Osteoblast (primary cell): ENCODE measurements around the gene PELI1. TPM values are rescaled to one million over a fixed set of nuclear protein-coding genes. Genes with fewer than 3 reads are reported as not detected.

Source experiments
- DNase-seq: peaks from one replicate; pipeline ENCODE4 v3.0.0; 2011; ENCODE audit warnings: low spot score, mixed read lengths; ENCODE audit not compliant: insufficient read length; ENCODE audit errors: missing footprints
- H2AFZ ChIP-seq: 2 replicates; pipeline ENCODE4 v1.6.0; 2011; ENCODE audit warnings: mild to moderate bottlenecking, low read length
- H3K27ac ChIP-seq: 2 replicates; pipeline ENCODE4 v1.5.1; 2011; ENCODE audit warnings: mild to moderate bottlenecking, low read depth, low read length, moderate library complexity
- H3K27me3 ChIP-seq: 2 replicates; pipeline ENCODE4 v1.6.0; 2012; ENCODE audit warnings: mild to moderate bottlenecking, control low read depth, inconsistent platforms, low read length, moderate library complexity; ENCODE audit not compliant: insufficient read depth
- H3K36me3 ChIP-seq: 2 replicates; pipeline ENCODE4 v1.5.1; 2011; ENCODE audit warnings: mild to moderate bottlenecking, low read length, control low read depth, moderate library complexity; ENCODE audit not compliant: insufficient read depth
- H3K4me1 ChIP-seq: 2 replicates; pipeline ENCODE4 v1.5.1; 2011; ENCODE audit warnings: mild to moderate bottlenecking, low read length, control low read depth, moderate library complexity; ENCODE audit not compliant: insufficient read depth
- H3K4me2 ChIP-seq: 2 replicates; pipeline ENCODE4 v1.6.0; 2011; ENCODE audit warnings: mild to moderate bottlenecking, low read length; ENCODE audit not compliant: insufficient read depth
- H3K4me3 ChIP-seq: fragments of 200-600 bp; sonication (generic); 3 replicates; pipeline ENCODE4 v1.5.1; 2012; ENCODE audit warnings: mild to moderate bottlenecking, low read length, inconsistent platforms; ENCODE audit not compliant: insufficient read depth
- H3K79me2 ChIP-seq: 2 replicates; pipeline ENCODE4 v1.6.0; 2012; ENCODE audit warnings: mild to moderate bottlenecking, low read length, control low read depth, inconsistent platforms; ENCODE audit not compliant: insufficient read depth
- H3K9me3 ChIP-seq: 2 replicates; pipeline ENCODE4 v1.5.1; 2011; ENCODE audit warnings: low read depth, low read length, control low read depth
- H4K20me1 ChIP-seq: 2 replicates; pipeline ENCODE4 v1.6.0; 2012; ENCODE audit warnings: mild to moderate bottlenecking, low read length, control low read depth; ENCODE audit not compliant: insufficient read depth
- CTCF ChIP-seq: IDR thresholded peaks from 2 replicates; pipeline ENCODE4 v1.5.1; 2011; ENCODE audit warnings: mild to moderate bottlenecking, low read depth, low read length, moderate library complexity; ENCODE audit errors: extremely low read depth
- total RNA-seq: library from RNA; depleted of rRNA; stranded (reverse); fragments of >200 nt; gene quantifications from 2 replicates; pipeline ENCODE4 v1.2.3, GENCODE V29; 2012

The PELI1 gene
- total RNA-seq, 1 donor, result 5.1 TPM

- no peaks in the 10 kb centered on the region for H3K36me3 ChIP-seq
- H3K4me3 ChIP-seq, result no peak overlapping the region
- H3K9me3 ChIP-seq, result no peaks in the 10 kb centered on the region
- peaks cover 22% of the 10 kb centered on the region for H3K27me3 ChIP-seq
- H3K79me2 ChIP-seq, result no peaks in the 10 kb centered on the region
- H4K20me1 ChIP-seq, result no peaks in the 10 kb centered on the region
- no peak overlapping the region for H3K27ac ChIP-seq
- TF ChIP-seq CTCF, result no peak
- no peak for DNase-seq
- H3K4me1 ChIP-seq, result no peaks in the 10 kb centered on the region
- H2AFZ ChIP-seq, result no peak overlapping the region
- H3K4me2 ChIP-seq, result no peak overlapping the region
These were observed 29.2 kb upstream of the PELI1 start for GRCh38 chr2:64173156-64174135.

DNA sequence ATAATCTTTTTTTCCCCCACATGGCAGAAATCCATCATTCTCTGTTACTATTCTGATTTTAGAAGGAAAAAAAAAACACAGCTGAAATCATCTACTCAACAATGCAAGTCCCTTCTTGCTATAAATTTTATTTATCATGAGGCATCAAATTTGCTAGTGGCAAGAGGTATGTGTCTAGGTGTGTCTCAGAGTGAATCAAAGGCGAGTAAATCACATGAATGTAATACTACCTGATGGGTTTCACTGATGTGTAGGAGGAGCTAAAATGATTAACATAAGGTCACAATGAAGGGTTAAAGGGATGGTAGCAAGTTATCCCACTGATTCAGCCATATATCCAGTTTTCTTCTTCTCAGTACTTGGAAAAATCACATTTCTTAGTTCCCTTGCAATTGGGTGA lies 24.5 kb upstream of the PELI1 start:
- H3K79me2 ChIP-seq, result no peaks in the 10 kb centered on the region
- H3K4me1 ChIP-seq, result no peaks in the 10 kb centered on the region
- H2AFZ ChIP-seq, result no peak overlapping the region
- peaks cover 19% of the 10 kb centered on the region for H3K27me3 ChIP-seq
- no peaks in the 10 kb centered on the region for H3K36me3 ChIP-seq
- H3K9me3 ChIP-seq, result no peaks in the 10 kb centered on the region
- no peak overlapping the region for H3K4me3 ChIP-seq
- TF ChIP-seq CTCF, result no peak
- H4K20me1 ChIP-seq, result no peaks in the 10 kb centered on the region
- DNase-seq, result no peak
- H3K4me2 ChIP-seq, result no peak overlapping the region
- no peak overlapping the region for H3K27ac ChIP-seq

DNA sequence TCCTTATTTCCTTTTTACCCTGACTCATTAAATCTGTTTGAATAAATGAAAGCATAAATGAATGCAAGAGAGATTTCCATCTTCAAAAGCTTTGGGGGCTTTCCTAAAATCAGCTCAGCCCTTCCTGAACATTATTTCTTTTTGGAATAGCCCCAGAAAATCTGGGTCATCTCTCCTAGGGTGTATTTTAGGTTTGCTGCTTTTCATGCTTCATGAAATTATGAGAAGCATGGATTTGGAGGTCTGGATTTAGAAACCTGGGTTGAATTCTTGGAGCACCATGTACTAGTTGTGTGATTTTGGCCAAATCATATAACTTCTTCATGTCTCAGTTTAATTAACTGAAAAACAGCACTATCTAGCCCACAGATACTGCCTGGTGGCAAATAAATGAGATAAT lies 24.0 kb upstream of the PELI1 start:
- Histone ChIP-seq H2AFZ (no peak overlapping the region), H3K79me2 (no peaks in the 10 kb centered on the region), H3K4me1 (no peaks in the 10 kb centered on the region), H3K4me3 (no peak overlapping the region), H3K4me2 (no peak overlapping the region), H3K9me3 (no peaks in the 10 kb centered on the region), H3K27me3 (peaks cover 19% of the 10 kb centered on the region), H3K27ac (no peak overlapping the region), H4K20me1 (no peaks in the 10 kb centered on the region), H3K36me3 (no peaks in the 10 kb centered on the region)
- no peak for TF ChIP-seq CTCF
- DNase-seq, result no peak

GRCh38 chr2:64166637-64167420 lies 22.6 kb upstream of the PELI1 start:
- H3K27ac ChIP-seq, result no peak overlapping the region
- H4K20me1 ChIP-seq, result no peaks in the 10 kb centered on the region
- H3K4me1 ChIP-seq, result no peaks in the 10 kb centered on the region
- H3K27me3 ChIP-seq, result peaks cover 11% of the 10 kb centered on the region
- H3K9me3 ChIP-seq, result no peaks in the 10 kb centered on the region
- no peak overlapping the region for H3K4me2 ChIP-seq
- no peak for TF ChIP-seq CTCF
- H2AFZ ChIP-seq, result no peak overlapping the region
- no peaks in the 10 kb centered on the region for H3K79me2 ChIP-seq
- no peak for DNase-seq
- H3K36me3 ChIP-seq, result no peaks in the 10 kb centered on the region
- no peak overlapping the region for H3K4me3 ChIP-seq
